ENCODE results near the gene TTC14. TPM values are rescaled to one million over a fixed set of nuclear protein-coding genes. Genes with fewer than 3 reads are reported as not detected.
A peak's percentile ranks its signal among the peaks of the same experiment; 100 is the strongest.
"Not testable (repeated sequence)": the region's sequence is repeated elsewhere in the genome, so short reads cannot be mapped to it uniquely, and the experiment has no call there.

The TTC14 gene
- polyA plus RNA-seq (2013, experiment 1 of 4), result 55.0 TPM
- polyA plus RNA-seq (2013, experiment 2 of 4), result 57.6 TPM
- polyA plus RNA-seq (2013, experiment 3 of 4), result 46.7 TPM
- 58.3 TPM for polyA plus RNA-seq (2013, experiment 4 of 4)

- Histone ChIP-seq H3K4me3 (ENCODE audit: insufficient read depth, low read depth, low read length) (peak within 1 kb of the TSS; percentile 99), H3K27ac (ENCODE audit: insufficient read depth, low read depth, low read length, poor library complexity, severe bottlenecking) (peak within 1 kb of the TSS; percentile 82), H3K9me3 (ENCODE audit: control insufficient read depth, low read length) (no peaks in the 10 kb centered on the region), H3K36me3 (ENCODE audit: control insufficient read depth, insufficient read depth, low read length) (peaks cover 13% of the 10 kb centered on the region), H3K4me1 (ENCODE audit: control insufficient read depth, insufficient read depth, low read length) (peaks cover 3% of the 10 kb centered on the region), H3K27me3 (ENCODE audit: control insufficient read depth, insufficient read depth, low read length, poor library complexity, severe bottlenecking) (peaks cover 38% of the 10 kb centered on the region)
- WGBS, 2 experiments, result 8 to 9% methylated on average over 70 of the region's 70 CpGs
These were observed at the start of gene TTC14 for GRCh38 chr3:180601688-180602666. Gene TTC14 (plus strand): TSS chr3:180602163. CDS start chr3:180602262, 99 bp downstream.

- H3K36me3 ChIP-seq (ENCODE audit: control insufficient read depth, insufficient read depth, low read length), result no peaks in the 10 kb centered on the region
- H3K4me1 ChIP-seq (ENCODE audit: control insufficient read depth, insufficient read depth, low read length), result no peaks in the 10 kb centered on the region
- H3K27ac ChIP-seq (ENCODE audit: insufficient read depth, low read depth, low read length, poor library complexity, severe bottlenecking), result no peak overlapping the region
- no peaks in the 10 kb centered on the region for H3K27me3 ChIP-seq (ENCODE audit: control insufficient read depth, insufficient read depth, low read length, poor library complexity, severe bottlenecking)
- no peaks in the 10 kb centered on the region for H3K9me3 ChIP-seq (ENCODE audit: control insufficient read depth, low read length)
- no peak overlapping the region for H3K4me3 ChIP-seq (ENCODE audit: insufficient read depth, low read depth, low read length)
- WGBS, 2 experiments, result 91 to 94% methylated on average over 4 of the region's 4 CpGs
These were observed 38.6 kb upstream of the TTC14 start for GRCh38 chr3:180563406-180563805.

GRCh38 chr3:180564676-180565075, 37.3 kb upstream of the TTC14 start:
- H3K4me3 ChIP-seq (ENCODE audit: insufficient read depth, low read depth, low read length), result no peak overlapping the region
- H3K27me3 ChIP-seq (ENCODE audit: control insufficient read depth, insufficient read depth, low read length, poor library complexity, severe bottlenecking), result no peaks in the 10 kb centered on the region
- no peaks in the 10 kb centered on the region for H3K4me1 ChIP-seq (ENCODE audit: control insufficient read depth, insufficient read depth, low read length)
- WGBS, 2 experiments, result 91 to 97% methylated on average over 2 of the region's 2 CpGs
- H3K9me3 ChIP-seq (ENCODE audit: control insufficient read depth, low read length), result no peaks in the 10 kb centered on the region
- no peaks in the 10 kb centered on the region for H3K36me3 ChIP-seq (ENCODE audit: control insufficient read depth, insufficient read depth, low read length)
- H3K27ac ChIP-seq (ENCODE audit: insufficient read depth, low read depth, low read length, poor library complexity, severe bottlenecking), result no peak overlapping the region

- Histone ChIP-seq H3K9me3 (ENCODE audit: control insufficient read depth, low read length) (no peaks in the 10 kb centered on the region), H3K27me3 (ENCODE audit: control insufficient read depth, insufficient read depth, low read length, poor library complexity, severe bottlenecking) (no peaks in the 10 kb centered on the region), H3K4me1 (ENCODE audit: control insufficient read depth, insufficient read depth, low read length) (no peaks in the 10 kb centered on the region), H3K4me3 (ENCODE audit: insufficient read depth, low read depth, low read length) (no peak overlapping the region), H3K36me3 (ENCODE audit: control insufficient read depth, insufficient read depth, low read length) (no peaks in the 10 kb centered on the region), H3K27ac (ENCODE audit: insufficient read depth, low read depth, low read length, poor library complexity, severe bottlenecking) (no peak overlapping the region)
- 92 to 93% methylated on average over 3 to 4 of the region's 4 CpGs for WGBS, 2 experiments
These were observed 31.7 kb upstream of the TTC14 start for GRCh38 chr3:180570238-180570637.

GRCh38 chr3:180571831-180572598, 29.9 kb upstream of the TTC14 start:
- Histone ChIP-seq H3K9me3 (ENCODE audit: control insufficient read depth, low read length) (no peaks in the 10 kb centered on the region), H3K4me1 (ENCODE audit: control insufficient read depth, insufficient read depth, low read length) (no peaks in the 10 kb centered on the region), H3K4me3 (ENCODE audit: insufficient read depth, low read depth, low read length) (no peak overlapping the region), H3K27me3 (ENCODE audit: control insufficient read depth, insufficient read depth, low read length, poor library complexity, severe bottlenecking) (no peaks in the 10 kb centered on the region), H3K36me3 (ENCODE audit: control insufficient read depth, insufficient read depth, low read length) (no peaks in the 10 kb centered on the region), H3K27ac (ENCODE audit: insufficient read depth, low read depth, low read length, poor library complexity, severe bottlenecking) (no peak overlapping the region)
- 84 to 86% methylated on average over 6 of the region's 6 CpGs for WGBS, 2 experiments

GRCh38 chr3:180575571-180575970, 26.4 kb upstream of the TTC14 start:
- Histone ChIP-seq H3K9me3 (ENCODE audit: control insufficient read depth, low read length) (no peaks in the 10 kb centered on the region), H3K4me3 (ENCODE audit: insufficient read depth, low read depth, low read length) (no peak overlapping the region), H3K27ac (ENCODE audit: insufficient read depth, low read depth, low read length, poor library complexity, severe bottlenecking) (no peak overlapping the region), H3K4me1 (ENCODE audit: control insufficient read depth, insufficient read depth, low read length) (no peaks in the 10 kb centered on the region), H3K36me3 (ENCODE audit: control insufficient read depth, insufficient read depth, low read length) (no peaks in the 10 kb centered on the region), H3K27me3 (ENCODE audit: control insufficient read depth, insufficient read depth, low read length, poor library complexity, severe bottlenecking) (no peaks in the 10 kb centered on the region)
- 94 to 97% methylated on average over 3 of the region's 3 CpGs for WGBS, 2 experiments

GRCh38 chr3:180580934-180581333, 21.0 kb upstream of the TTC14 start:
- H3K27ac ChIP-seq (ENCODE audit: insufficient read depth, low read depth, low read length, poor library complexity, severe bottlenecking), result no peak overlapping the region
- no peak overlapping the region for H3K4me3 ChIP-seq (ENCODE audit: insufficient read depth, low read depth, low read length)
- no peaks in the 10 kb centered on the region for H3K4me1 ChIP-seq (ENCODE audit: control insufficient read depth, insufficient read depth, low read length)
- H3K27me3 ChIP-seq (ENCODE audit: control insufficient read depth, insufficient read depth, low read length, poor library complexity, severe bottlenecking), result no peaks in the 10 kb centered on the region
- 77 to 86% methylated on average over 1 of the region's 1 CpG for WGBS, 2 experiments
- H3K36me3 ChIP-seq (ENCODE audit: control insufficient read depth, insufficient read depth, low read length), result no peaks in the 10 kb centered on the region
- H3K9me3 ChIP-seq (ENCODE audit: control insufficient read depth, low read length), result no peaks in the 10 kb centered on the region

- Histone ChIP-seq H3K4me3 (ENCODE audit: insufficient read depth, low read depth, low read length) (no peak overlapping the region), H3K27ac (ENCODE audit: insufficient read depth, low read depth, low read length, poor library complexity, severe bottlenecking) (no peak overlapping the region), H3K4me1 (ENCODE audit: control insufficient read depth, insufficient read depth, low read length) (no peaks in the 10 kb centered on the region), H3K36me3 (ENCODE audit: control insufficient read depth, insufficient read depth, low read length) (no peaks in the 10 kb centered on the region), H3K9me3 (ENCODE audit: control insufficient read depth, low read length) (no peaks in the 10 kb centered on the region), H3K27me3 (ENCODE audit: control insufficient read depth, insufficient read depth, low read length, poor library complexity, severe bottlenecking) (no peaks in the 10 kb centered on the region)
- 95% methylated on average over 23 of the region's 23 CpGs for WGBS, 2 experiments
These were observed 11.6 kb upstream of the TTC14 start for GRCh38 chr3:180590396-180590795.

GRCh38 chr3:180593631-180594030, 8.3 kb upstream of the TTC14 start:
- H3K27ac ChIP-seq (ENCODE audit: insufficient read depth, low read depth, low read length, poor library complexity, severe bottlenecking); H3K4me3 ChIP-seq (ENCODE audit: insufficient read depth, low read depth, low read length); H3K4me1 ChIP-seq (ENCODE audit: control insufficient read depth, insufficient read depth, low read length); H3K9me3 ChIP-seq (ENCODE audit: control insufficient read depth, low read length); H3K36me3 ChIP-seq (ENCODE audit: control insufficient read depth, insufficient read depth, low read length): not testable (repeated sequence)
- 85 to 90% methylated on average over 6 of the region's 7 CpGs for WGBS, 2 experiments
- peaks cover 16% of the 10 kb centered on the region for H3K27me3 ChIP-seq (ENCODE audit: control insufficient read depth, insufficient read depth, low read length, poor library complexity, severe bottlenecking)

Data from ectodermal cell (in vitro differentiated cells).